Caki2 (cell line): ENCODE measurements around the gene SSTR1. TPM values are rescaled to one million over a fixed set of nuclear protein-coding genes. Genes with fewer than 3 reads are reported as not detected.

ENCODE experiments used
- DNase-seq: peaks from one replicate; pipeline ENCODE4 v3.0.0-alpha.2; 2015; ENCODE audit warnings: low read depth
- in situ Hi-C: cut with HindIII; loops from 2 replicates; pipeline ENCODE4 v1.10.0; 2016; ENCODE audit warnings: low sequenced_read_pairs, low pct_unique_long_range_greater_than_20kb, mixed read lengths
- total RNA-seq: library from RNA; depleted of rRNA; stranded (reverse); fragments of >200 nt; shearing (Covaris generic); gene quantifications from 2 replicates; pipeline ENCODE4 v1.2.3, GENCODE V29; 2014; ENCODE audit warnings: low replicate concordance

The SSTR1 gene
- total RNA-seq, 1 experiment from 2014 or later, result 0.03 TPM

DNA sequence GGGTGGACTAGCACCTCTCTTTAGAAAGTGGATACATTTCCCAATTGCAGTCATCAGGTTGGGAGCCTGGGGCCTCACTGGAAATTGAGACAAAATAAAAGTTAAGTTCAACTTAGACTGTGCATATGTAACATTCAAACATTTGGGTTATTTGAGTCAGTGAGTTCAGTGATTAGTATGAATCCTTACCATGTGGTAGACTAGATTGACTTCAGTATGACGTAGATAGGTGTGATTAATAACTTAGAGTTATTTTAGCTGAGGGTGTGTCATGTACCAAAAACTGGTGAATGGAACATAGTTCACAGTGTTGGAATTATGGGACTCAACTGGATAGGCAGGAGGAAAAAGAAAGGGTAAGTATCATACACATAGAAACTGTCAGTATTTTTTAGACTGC, 8.0 kb upstream of the SSTR1 start:
- in situ Hi-C loops, result no loop called here
- no peak for DNase-seq

DNA sequence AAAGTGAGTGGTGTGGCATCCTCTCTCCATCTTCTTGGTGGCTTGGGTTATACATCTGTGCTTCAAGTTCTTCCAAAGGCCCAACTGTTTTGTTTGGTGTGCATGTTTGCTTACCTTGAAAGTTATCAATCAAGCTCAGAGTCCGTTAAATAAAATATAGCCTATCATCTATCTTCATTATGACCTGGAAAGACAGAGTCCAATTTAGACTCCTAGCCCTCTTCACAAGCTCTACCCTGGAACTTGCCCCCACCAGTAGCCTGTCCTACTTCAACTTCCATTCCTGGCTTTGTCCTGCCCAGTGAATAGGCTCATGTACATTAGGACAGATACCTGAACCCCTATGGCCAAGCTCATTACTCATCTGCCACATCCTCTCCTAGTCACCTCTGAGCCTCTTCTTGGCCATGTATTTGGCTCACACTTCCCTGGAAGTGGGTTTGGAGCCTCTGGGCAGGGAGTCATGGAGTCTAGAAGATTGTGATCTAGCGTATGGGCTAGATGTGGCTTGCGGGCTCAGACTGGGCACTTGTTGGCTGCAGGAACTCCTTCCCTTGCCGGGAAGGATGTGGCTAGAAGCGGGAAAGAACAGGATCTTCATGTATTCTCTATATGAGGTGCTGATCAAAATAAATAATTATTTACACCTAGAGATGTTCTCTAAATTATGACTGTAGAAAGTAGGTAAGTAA, 6.4 kb upstream of the SSTR1 start:
- no peak for DNase-seq
- in situ Hi-C loops, result no loop called here

DNA sequence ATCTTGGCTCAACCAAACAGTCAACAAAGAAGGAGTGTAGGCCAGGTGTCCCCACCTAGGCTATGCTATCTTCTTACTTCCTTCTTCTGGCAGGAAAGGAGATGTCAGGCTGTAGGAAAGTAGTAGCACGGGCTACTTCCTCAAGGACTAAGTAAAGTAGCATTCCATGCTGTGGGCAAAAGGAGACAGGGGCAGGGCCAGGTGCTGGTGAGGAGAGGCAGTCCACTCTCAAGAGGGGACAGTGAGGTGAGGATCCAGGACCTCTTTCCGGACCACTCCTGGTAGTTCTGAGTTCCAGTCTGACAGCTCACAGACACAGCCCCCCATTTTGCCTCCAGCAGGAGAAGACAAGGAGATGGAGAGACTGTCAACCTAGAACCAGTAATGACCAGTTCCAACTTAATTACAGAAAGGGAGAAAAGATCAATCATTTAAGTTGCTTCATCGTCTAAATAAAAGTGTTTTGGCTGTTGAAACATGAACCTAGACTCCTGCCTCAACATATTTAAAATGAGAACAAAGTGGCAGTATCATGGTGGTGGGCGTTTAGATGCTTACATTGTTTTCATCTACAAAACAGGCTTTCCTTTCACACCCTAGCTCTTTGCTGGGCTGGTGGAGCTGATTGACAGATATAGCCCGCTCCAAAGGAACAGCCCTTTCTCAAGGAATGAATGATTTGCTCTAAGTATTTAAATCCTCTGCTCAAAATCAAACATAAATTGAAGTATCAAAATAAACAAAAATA, 5.1 kb upstream of the SSTR1 start:
- in situ Hi-C loops, result no loop called here
- no peak for DNase-seq

DNA sequence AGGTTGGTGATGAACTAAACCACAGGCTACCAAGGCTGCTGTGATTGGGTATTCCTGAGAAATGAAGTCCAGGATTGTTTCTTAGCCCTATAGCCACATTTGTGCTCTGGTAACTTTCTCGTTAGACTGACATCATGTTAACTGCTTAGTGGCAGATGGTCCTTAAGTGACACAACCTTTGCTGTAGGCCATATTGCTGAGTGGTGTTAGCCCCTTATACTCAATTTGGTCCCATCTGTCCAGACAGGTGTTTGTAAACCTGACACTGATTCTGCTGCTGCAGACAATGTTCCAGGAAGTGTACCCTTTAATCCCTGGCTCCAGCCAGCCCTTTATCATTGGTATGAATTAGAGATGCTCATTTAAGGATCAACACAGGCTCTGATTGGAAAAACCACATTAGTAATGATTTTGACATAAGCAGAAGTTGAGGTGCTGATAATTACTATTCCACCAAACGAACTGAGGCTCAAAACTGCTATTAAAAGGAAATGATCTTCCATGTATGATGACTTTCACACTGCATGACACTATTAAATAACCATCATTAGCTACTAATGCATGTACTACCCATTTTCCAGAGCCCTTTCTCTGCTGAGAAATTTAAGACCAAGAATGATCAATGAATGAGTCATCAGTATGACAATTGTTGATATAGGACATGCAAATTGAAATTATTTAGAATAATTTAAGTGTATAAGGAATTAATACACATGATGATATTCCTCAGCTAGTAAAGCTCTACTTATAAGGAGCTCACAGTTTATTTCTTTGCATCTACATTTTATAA, 3.6 kb upstream of the SSTR1 start:
- no peak for DNase-seq
- in situ Hi-C loops, result no loop called here

DNA sequence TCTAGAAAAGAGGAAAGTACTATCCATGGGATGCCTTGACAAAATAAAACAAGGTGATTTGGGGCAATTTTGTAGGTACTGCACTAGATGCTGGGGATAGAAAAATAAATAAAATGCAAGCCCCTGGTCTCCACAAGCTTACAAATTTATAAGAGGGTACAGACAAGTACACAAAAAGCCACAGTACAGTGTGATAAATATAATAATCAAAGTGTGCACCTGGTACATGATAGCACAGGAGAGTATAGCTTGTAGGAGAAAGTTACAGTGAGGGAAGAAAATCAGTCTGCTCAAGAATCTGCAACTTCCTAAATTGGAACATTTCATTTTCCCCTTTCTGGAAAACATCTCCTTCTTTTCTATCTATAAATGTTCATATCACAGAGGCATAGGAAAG, 3.0 kb upstream of the SSTR1 start:
- in situ Hi-C loops, result no loop called here
- DNase-seq, result no peak

DNA sequence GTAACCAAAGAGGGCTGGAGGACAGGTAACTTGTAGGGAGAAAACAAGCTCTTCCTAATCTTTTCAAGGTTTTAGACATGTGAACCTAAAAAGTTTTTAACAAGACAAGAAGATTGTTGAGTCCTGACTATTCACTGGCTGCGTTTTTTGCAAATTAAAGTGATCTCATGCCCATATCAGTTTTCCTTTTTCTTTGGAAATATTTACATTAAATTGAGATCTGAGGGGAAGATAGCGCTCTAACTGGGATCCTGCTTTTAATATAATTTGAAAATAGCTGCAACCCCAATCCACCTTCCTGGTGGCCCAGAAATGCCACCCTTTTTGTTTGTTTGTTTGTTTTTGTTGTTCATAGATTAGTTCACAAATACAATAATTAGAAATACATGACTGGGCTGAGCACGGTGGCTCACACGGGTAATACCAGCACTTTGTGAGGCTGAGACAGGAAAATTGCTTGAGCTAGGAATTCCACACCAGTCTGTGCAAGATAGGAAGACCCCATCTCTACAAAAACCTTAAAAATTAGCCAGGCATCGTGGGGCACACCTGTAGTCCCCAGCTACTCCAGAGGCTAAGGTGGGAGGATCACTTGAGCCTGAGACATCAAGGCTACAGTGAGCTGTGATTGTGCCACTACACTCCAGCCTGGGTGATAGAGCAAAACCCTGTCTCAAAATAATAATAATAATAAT, 2.4 kb upstream of the SSTR1 start:
- in situ Hi-C loops, result no loop called here
- no peak for DNase-seq

DNA sequence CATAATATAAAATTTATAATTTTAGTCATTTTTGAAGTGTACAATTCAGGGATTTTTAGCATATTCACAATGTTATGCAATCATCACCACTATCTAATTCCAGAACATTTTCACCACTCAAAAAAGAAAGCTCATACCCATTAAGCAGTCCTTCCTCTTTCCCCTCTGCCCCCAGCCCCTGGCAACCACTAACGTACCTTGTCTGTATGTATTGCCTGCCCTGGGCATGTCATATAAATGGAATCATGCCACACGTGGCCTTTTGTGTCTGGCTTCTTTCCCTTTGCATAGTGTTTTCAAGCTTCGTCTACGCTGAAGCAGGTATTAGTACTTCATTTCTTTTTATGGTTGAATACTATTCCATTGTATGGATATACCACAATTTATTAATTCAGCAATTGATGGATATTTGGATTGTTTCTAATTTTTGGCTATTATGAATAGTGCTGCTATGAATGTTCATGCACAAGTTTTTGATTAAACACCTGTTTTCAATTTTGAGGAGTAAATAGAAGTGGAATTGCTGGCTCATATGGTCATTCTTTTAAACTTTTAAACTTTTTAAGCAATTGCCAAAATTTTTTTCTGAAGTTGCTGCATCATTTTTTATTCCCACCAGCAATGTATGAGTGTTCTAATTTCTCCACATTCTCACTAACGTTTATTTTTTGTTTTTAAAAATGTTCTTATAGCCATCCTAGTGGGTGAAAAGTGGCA, 1.6 kb upstream of the SSTR1 start:
- DNase-seq, result no peak
- in situ Hi-C loops, result no loop called here

DNA sequence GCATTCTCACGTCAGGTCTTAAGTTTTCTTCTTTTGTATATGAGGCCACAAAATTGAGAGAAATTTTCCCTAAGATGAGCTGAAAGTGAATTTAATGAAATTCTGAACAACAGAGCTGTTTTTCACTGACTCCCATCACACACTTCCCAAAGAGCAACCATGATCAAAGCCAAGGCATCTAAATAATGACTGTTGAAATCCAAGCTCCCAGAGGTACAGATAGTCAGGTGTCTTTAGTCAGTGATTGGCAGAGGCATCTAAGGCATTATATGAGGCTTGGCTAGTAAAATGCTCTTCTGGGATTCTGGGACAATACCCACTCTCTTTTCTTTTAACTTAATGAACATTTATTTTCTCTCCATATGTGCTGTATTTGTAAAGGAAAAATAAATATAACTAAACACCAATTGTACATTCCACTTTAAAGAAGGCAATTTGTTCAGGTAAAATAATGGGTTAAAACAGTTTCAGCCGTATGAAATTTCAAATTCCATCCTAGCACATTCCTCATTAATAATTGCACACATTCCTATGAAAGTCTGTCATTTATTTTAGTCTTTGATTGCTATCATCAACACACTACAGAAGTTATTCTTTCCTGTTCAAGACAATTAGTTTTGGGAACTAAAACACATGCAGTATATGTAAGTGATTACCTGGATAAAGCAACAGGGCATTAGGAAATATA, 871 bp upstream of the SSTR1 start:
- in situ Hi-C loops, result no loop called here
- no peak for DNase-seq

DNA sequence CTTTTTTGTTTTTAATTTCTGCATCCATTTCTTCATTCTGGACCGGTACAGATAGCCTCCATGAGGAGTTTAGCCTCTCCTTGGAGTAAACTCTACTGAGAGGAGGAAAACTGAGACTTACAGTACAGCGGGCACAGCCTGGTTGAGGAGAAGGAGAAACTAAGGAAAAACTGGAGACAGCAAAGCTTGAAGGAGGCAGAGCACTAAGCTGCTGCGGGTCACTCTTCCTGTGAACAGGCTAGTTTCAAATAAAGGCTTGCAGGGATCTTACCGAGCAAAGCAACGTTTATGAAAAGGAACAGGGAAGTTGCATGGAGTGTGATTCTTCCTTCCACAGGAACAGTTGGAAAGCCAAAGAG, 348 bp upstream of the SSTR1 start:
- no peak for DNase-seq
- in situ Hi-C loops, result no loop called here

DNA sequence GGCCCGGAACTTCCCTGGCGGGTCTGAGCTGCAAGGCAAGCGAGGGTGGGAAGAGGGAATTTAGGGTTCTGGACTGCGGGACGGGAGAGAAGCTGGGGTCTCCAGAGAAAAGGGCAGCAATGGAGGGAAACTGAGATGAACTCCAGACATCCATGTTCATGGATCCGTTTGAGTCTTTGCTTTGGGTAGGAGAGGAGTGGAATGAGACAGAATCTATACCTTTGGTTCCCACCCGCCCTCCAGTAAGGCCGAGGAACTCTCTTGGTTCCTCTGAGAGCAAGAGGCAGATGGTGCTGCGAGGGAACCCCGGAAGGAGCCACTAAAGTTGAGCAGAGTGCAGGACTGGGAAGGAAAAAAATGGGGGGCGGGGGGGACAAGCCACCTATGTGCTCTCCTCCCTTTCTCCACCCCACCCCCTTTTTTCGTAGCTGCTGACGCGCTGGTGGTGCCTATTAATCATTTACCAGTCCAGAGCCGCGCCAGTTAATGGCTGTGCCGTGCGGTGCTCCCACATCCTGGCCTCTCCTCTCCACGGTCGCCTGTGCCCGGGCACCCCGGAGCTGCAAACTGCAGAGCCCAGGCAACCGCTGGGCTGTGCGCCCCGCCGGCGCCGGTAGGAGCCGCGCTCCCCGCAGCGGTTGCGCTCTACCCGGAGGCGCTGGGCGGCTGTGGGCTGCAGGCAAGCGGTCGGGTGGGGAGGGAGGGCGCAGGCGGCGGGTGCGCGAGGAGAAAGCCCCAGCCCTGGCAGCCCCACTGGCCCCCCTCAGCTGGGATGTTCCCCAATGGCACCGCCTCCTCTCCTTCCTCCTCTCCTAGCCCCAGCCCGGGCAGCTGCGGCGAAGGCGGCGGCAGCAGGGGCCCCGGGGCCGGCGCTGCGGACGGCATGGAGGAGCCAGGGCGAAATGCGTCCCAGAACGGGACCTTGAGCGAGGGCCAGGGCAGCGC, 1.2 kb downstream of the SSTR1 start:
- in situ Hi-C loops, result no loop called here
- DNase-seq, result peak; percentile 78

DNA sequence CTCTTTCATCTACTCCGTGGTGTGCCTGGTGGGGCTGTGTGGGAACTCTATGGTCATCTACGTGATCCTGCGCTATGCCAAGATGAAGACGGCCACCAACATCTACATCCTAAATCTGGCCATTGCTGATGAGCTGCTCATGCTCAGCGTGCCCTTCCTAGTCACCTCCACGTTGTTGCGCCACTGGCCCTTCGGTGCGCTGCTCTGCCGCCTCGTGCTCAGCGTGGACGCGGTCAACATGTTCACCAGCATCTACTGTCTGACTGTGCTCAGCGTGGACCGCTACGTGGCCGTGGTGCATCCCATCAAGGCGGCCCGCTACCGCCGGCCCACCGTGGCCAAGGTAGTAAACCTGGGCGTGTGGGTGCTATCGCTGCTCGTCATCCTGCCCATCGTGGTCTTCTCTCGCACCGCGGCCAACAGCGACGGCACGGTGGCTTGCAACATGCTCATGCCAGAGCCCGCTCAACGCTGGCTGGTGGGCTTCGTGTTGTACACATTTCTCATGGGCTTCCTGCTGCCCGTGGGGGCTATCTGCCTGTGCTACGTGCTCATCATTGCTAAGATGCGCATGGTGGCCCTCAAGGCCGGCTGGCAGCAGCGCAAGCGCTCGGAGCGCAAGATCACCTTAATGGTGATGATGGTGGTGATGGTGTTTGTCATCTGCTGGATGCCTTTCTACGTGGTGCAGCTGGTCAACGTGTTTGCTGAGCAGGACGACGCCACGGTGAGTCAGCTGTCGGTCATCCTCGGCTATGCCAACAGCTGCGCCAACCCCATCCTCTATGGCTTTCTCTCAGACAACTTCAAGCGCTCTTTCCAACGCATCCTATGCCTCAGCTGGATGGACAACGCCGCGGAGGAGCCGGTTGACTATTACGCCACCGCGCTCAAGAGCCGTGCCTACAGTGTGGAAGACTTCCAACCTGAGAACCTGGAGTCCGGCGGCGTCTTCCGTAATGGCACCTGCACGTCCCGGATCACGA, 2.2 kb downstream of the SSTR1 start:
- DNase-seq, result no peak
- in situ Hi-C loops, result no loop called here

DNA sequence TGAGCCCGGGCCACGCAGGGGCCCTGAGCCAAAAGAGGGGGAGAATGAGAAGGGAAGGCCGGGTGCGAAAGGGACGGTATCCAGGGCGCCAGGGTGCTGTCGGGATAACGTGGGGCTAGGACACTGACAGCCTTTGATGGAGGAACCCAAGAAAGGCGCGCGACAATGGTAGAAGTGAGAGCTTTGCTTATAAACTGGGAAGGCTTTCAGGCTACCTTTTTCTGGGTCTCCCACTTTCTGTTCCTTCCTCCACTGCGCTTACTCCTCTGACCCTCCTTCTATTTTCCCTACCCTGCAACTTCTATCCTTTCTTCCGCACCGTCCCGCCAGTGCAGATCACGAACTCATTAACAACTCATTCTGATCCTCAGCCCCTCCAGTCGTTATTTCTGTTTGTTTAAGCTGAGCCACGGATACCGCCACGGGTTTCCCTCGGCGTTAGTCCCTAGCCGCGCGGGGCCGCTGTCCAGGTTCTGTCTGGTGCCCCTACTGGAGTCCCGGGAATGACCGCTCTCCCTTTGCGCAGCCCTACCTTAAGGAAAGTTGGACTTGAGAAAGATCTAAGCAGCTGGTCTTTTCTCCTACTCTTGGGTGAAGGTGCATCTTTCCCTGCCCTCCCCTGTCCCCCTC, 3.0 kb downstream of the SSTR1 start:
- in situ Hi-C loops, result no loop called here
- DNase-seq, result no peak

DNA sequence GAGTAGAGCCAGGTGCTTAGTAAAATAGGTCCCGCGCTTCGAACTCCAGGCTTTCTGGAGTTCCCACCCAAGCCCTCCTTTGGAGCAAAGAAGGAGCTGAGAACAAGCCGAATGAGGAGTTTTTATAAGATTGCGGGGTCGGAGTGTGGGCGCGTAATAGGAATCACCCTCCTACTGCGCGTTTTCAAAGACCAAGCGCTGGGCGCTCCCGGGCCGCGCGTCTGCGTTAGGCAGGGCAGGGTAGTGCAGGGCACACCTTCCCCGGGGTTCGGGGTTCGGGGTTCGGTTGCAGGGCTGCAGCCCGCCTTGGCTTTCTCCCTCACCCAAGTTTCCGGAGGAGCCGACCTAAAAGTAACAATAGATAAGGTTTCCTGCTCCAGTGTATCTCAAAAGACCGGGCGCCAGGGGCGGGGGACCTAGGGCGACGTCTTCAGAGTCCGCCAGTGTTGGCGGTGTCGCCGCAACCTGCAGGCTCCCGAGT, 3.6 kb downstream of the SSTR1 start:
- in situ Hi-C loops, result no loop called here
- DNase-seq, result no peak

DNA sequence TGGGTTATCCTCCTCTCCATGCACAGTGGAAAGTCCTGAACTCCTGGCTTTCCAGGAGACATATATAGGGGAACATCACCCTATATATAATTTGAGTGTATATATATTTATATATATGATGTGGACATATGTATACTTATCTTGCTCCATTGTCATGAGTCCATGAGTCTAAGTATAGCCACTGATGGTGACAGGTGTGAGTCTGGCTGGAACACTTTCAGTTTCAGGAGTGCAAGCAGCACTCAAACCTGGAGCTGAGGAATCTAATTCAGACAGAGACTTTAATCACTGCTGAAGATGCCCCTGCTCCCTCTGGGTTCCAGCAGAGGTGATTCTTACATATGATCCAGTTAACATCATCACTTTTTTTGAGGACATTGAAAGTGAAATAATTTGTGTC, 4.4 kb downstream of the SSTR1 start:
- no peak for DNase-seq
- in situ Hi-C loops, result no loop called here

DNA sequence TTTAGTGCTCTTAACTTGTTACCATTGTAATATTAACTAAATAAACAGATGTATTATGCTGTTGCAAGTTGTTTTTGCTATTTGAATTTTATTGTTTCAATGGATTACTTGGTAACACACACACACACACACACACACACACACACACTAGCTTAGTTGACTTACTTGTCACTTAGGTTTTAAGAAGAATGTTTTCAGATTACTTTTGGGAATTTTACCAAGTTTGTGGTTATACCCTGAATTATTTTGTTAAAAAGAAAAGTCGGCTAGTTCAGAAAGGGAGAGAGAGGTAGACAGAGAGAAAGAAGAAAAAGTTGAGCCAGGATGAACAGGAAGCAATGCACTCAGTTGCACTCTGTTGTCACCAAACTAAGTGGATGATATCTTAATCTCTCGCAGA, 5.3 kb downstream of the SSTR1 start:
- in situ Hi-C loops, result no loop called here
- DNase-seq, result no peak
